Central memory CD8-positive, alpha-beta T cell (primary cell): ENCODE data around the gene SLC2A3.
"Not testable (repeated sequence)": the region's sequence is repeated elsewhere in the genome, so short reads cannot be mapped to it uniquely, and the experiment has no call there.

Source experiments
- ATAC-seq: fragments of 150-1000 bp; cut with Tn5 transposase; replicated peaks from 2 replicates; pipeline ENCODE4 v1.10.0; 2022; ENCODE audit warnings: mild to moderate bottlenecking, moderate FRiP score, moderate number of reproducible peaks; ENCODE audit not compliant: poor library complexity, severe bottlenecking; ENCODE audit errors: extremely low read depth
- DNase-seq, 2 donors: peaks; one replicate each; pipeline ENCODE4 v3.0.0; 2021; ENCODE audit warnings: low spot score in 2 of 2
- H3K27ac Mint-ChIP-seq: one replicate; pipeline ENCODE4 v1.8.0; 2022; ENCODE audit warnings: low read depth, mild to moderate bottlenecking, moderate library complexity, mixed read lengths
- H3K27me3 Mint-ChIP-seq: one replicate; pipeline ENCODE4 v1.8.0; 2022; ENCODE audit warnings: mixed read lengths
- H3K36me3 Mint-ChIP-seq: one replicate; pipeline ENCODE4 v1.8.0; 2022; ENCODE audit warnings: mild to moderate bottlenecking, moderate library complexity, mixed read lengths; ENCODE audit not compliant: insufficient read depth
- H3K4me1 Mint-ChIP-seq: one replicate; pipeline ENCODE4 v1.8.0; 2022; ENCODE audit warnings: mixed read lengths
- H3K4me3 Mint-ChIP-seq: one replicate; pipeline ENCODE4 v1.8.0; 2022; ENCODE audit warnings: mild to moderate bottlenecking, moderate library complexity, mixed read lengths
- H3K9me3 Mint-ChIP-seq: one replicate; pipeline ENCODE4 v1.8.0; 2022; ENCODE audit warnings: mixed read lengths

The SLC2A3 gene

GRCh38 chr12:7892186-7892980, 43.6 kb downstream of the SLC2A3 start:
- no peak for DNase-seq
- ATAC-seq = no peak
- no peaks in the 10 kb centered on the region for H3K9me3 Mint-ChIP-seq
- H3K27ac Mint-ChIP-seq = no peak overlapping the region
- H3K27me3 Mint-ChIP-seq = peaks cover 36% of the 10 kb centered on the region
- H3K36me3 Mint-ChIP-seq = no peaks in the 10 kb centered on the region
- H3K4me1 Mint-ChIP-seq = no peaks in the 10 kb centered on the region
- no peak overlapping the region for H3K4me3 Mint-ChIP-seq

GRCh38 chr12:7884689-7885088, 51.3 kb downstream of the SLC2A3 start:
- H3K36me3 Mint-ChIP-seq = no peaks in the 10 kb centered on the region
- H3K4me3 Mint-ChIP-seq = no peak overlapping the region
- DNase-seq (no peak), ATAC-seq (no peak)
- no peaks in the 10 kb centered on the region for H3K9me3 Mint-ChIP-seq
- peaks cover 15% of the 10 kb centered on the region for H3K27me3 Mint-ChIP-seq
- no peaks in the 10 kb centered on the region for H3K4me1 Mint-ChIP-seq
- no peak overlapping the region for H3K27ac Mint-ChIP-seq

- not testable (repeated sequence) for ATAC-seq, H3K4me1 Mint-ChIP-seq, DNase-seq, H3K4me3 Mint-ChIP-seq, H3K9me3 Mint-ChIP-seq, H3K36me3 Mint-ChIP-seq, H3K27ac Mint-ChIP-seq, H3K27me3 Mint-ChIP-seq
These were observed 54.3 kb downstream of the SLC2A3 start for GRCh38 chr12:7881736-7882120.

- not testable (repeated sequence) for H3K4me1 Mint-ChIP-seq, H3K36me3 Mint-ChIP-seq, H3K27ac Mint-ChIP-seq, H3K27me3 Mint-ChIP-seq, DNase-seq, H3K9me3 Mint-ChIP-seq, H3K4me3 Mint-ChIP-seq, ATAC-seq
These were observed 54.8 kb downstream of the SLC2A3 start for GRCh38 chr12:7880952-7881735.

GRCh38 chr12:7879246-7879645, 56.7 kb downstream of the SLC2A3 start:
- Mint-ChIP-seq H3K9me3 (no peaks in the 10 kb centered on the region), H3K36me3 (no peaks in the 10 kb centered on the region), H3K27ac (no peak overlapping the region), H3K4me1 (no peaks in the 10 kb centered on the region), H3K27me3 (peaks cover under 1% of the 10 kb centered on the region), H3K4me3 (no peak overlapping the region)
- no peak for ATAC-seq
- DNase-seq = no peak

- Mint-ChIP-seq H3K4me1 (no peaks in the 10 kb centered on the region), H3K27me3 (peaks cover 15% of the 10 kb centered on the region), H3K27ac (no peak overlapping the region), H3K9me3 (no peaks in the 10 kb centered on the region), H3K36me3 (no peaks in the 10 kb centered on the region), H3K4me3 (no peak overlapping the region)
- DNase-seq (no peak), ATAC-seq (no peak)
These were observed 58.6 kb downstream of the SLC2A3 start for GRCh38 chr12:7877420-7877819.

- Mint-ChIP-seq H3K27ac (no peak within 1 kb of the TSS), H3K27me3 (peaks cover 43% of the 10 kb centered on the region), H3K9me3 (no peaks in the 10 kb centered on the region), H3K36me3 (no peaks in the 10 kb centered on the region), H3K4me1 (no peaks in the 10 kb centered on the region), H3K4me3 (peak within 1 kb of the TSS; percentile 38)
- DNase-seq = no peak
- ATAC-seq = no peak
These were observed 63.2 kb downstream of the SLC2A3 start, which contains the start of gene SLC2A14 for GRCh38 chr12:7872566-7873319. SLC2A14 (minus strand) TSS chr12:7872915; CDS start chr12:7869880, 3,035 bp downstream.

- ATAC-seq (no peak), DNase-seq (no peak)
- Mint-ChIP-seq H3K36me3 (no peaks in the 10 kb centered on the region), H3K27me3 (peaks cover 43% of the 10 kb centered on the region), H3K4me3 (no peak overlapping the region), H3K27ac (no peak overlapping the region), H3K9me3 (no peaks in the 10 kb centered on the region), H3K4me1 (no peaks in the 10 kb centered on the region)
These were observed 65.7 kb downstream of the SLC2A3 start for GRCh38 chr12:7870335-7870734.
